SK-N-SH (cell line): ENCODE results near the gene RAB39A. TPM values are rescaled to one million over a fixed set of nuclear protein-coding genes. Genes with fewer than 3 reads are reported as not detected.

Experiments used
- CTCF ChIA-PET: fragments of 300-600, 350-600 bp; formaldehyde crosslinking; extraction: SDS; loops from one replicate; lab custom pipeline; 2021; lab: Yijun Ruan, JAX
- POLR2A ChIA-PET: fragments of 350-600 bp; sonication (Branson Sonifier 250); formaldehyde crosslinking; extraction: SDS; loops from one replicate; lab custom pipeline; 2020; ENCODE audit warnings: antibody characterized with exemption, inconsistent platforms; lab: Yijun Ruan, JAX
- DNase-seq: peaks from one replicate; pipeline ENCODE4 v3.0.0; 2012
- H2AFZ ChIP-seq: fragments of 200-600 bp; sonication (generic); 2 replicates; pipeline ENCODE4 v1.8.1; 2016; ENCODE audit warnings: antibody characterized with exemption, mild to moderate bottlenecking, low read depth
- H3F3A ChIP-seq: fragments of 200-600 bp; sonication (generic); replicated peaks from 2 replicates; pipeline ENCODE3; 2016; ENCODE audit warnings: antibody characterized with exemption, mild to moderate bottlenecking; ENCODE audit not compliant: insufficient read depth
- H3K27ac ChIP-seq, 2 experiments: fragments of 200-500 bp in 1 of 2; fragments of 200-600 bp in 1 of 2; sonication (Bioruptor generic) in 1 of 2; sonication (generic), shearing (Covaris generic) in 1 of 2; 2 replicates each; pipeline versions ENCODE4 v1.5.1 to v1.6.1; 2014 to 2016; ENCODE audit warnings: low read depth in 2 of 2, inconsistent platforms in 1 of 2, low read length in 1 of 2, mild to moderate bottlenecking in 1 of 2, mixed read lengths in 1 of 2
- H3K27me3 ChIP-seq: fragments of 200-600 bp; sonication (generic), shearing (Covaris generic); 2 replicates; pipeline ENCODE4 v1.6.1; 2016; ENCODE audit warnings: mixed run types; ENCODE audit not compliant: insufficient read depth
- H3K36me3 ChIP-seq, 2 experiments: fragments of 200-500 bp in 1 of 2; fragments of 200-600 bp in 1 of 2; sonication (Bioruptor generic) in 1 of 2; sonication (generic) in 1 of 2; replicated peaks in 1 of 2; 2 replicates each; pipeline versions ENCODE3 to v1.5.1; 2014 to 2016; ENCODE audit warnings: low read length in 1 of 2, mild to moderate bottlenecking in 1 of 2; ENCODE audit not compliant: insufficient read depth in 2 of 2, control insufficient read depth in 1 of 2
- H3K4me1 ChIP-seq, 2 experiments: fragments of 200-500 bp in 1 of 2; fragments of 200-600 bp in 1 of 2; sonication (Bioruptor generic) in 1 of 2; sonication (generic), shearing (Covaris generic) in 1 of 2; 2 replicates each; pipeline versions ENCODE4 v1.5.1 to v1.6.1; 2014 to 2016; ENCODE audit warnings: low read depth in 1 of 2, low read length in 1 of 2, mixed run types in 1 of 2; ENCODE audit not compliant: insufficient read depth in 2 of 2, control insufficient read depth in 1 of 2
- H3K4me2 ChIP-seq: fragments of 200-600 bp; sonication (generic), shearing (Covaris generic); 2 replicates; pipeline ENCODE4 v1.6.1; 2017; ENCODE audit warnings: mixed run types
- H3K4me3 ChIP-seq, 2 experiments: fragments of 200-500 bp in 1 of 2; fragments of 200-600 bp in 1 of 2; sonication (Bioruptor generic) in 1 of 2; sonication (generic), shearing (Covaris generic) in 1 of 2; 2 replicates each; pipeline versions ENCODE4 v1.5.1 to v1.8.1; 2014 to 2016; ENCODE audit warnings: low read depth in 2 of 2, inconsistent platforms in 1 of 2, low read length in 1 of 2, mild to moderate bottlenecking in 1 of 2, mixed read lengths in 1 of 2, moderate library complexity in 1 of 2
- H3K79me2 ChIP-seq: fragments of 200-600 bp; sonication (generic); 2 replicates; pipeline ENCODE4 v1.8.1; 2017; ENCODE audit warnings: mild to moderate bottlenecking; ENCODE audit not compliant: insufficient read depth
- H3K9ac ChIP-seq: fragments of 200-600 bp; sonication (generic); 2 replicates; pipeline ENCODE4 v1.6.1; 2017; ENCODE audit warnings: mixed run types
- H3K9me2 ChIP-seq: fragments of 200-600 bp; sonication (generic); 2 replicates; pipeline ENCODE4 v1.6.1; 2017; ENCODE audit warnings: mixed run types
- H3K9me3 ChIP-seq: fragments of 200-600 bp; sonication (generic); 2 replicates; pipeline ENCODE4 v1.6.1; 2017; ENCODE audit warnings: mixed run types, mild to moderate bottlenecking, moderate library complexity
- H4K20me1 ChIP-seq: fragments of 200-600 bp; sonication (generic); 2 replicates; pipeline ENCODE4 v1.6.1; 2017; ENCODE audit warnings: mild to moderate bottlenecking, mixed run types; ENCODE audit not compliant: insufficient read depth
- ELF1 ChIP-seq: IDR thresholded peaks from 2 replicates; pipeline ENCODE4 v1.4.0; 2012
- EP300 ChIP-seq, 2 experiments: IDR thresholded peaks; 2 replicates each; pipeline versions ENCODE4 v1.4.0 to v1.6.1; 2012; ENCODE audit warnings: borderline replicate concordance in 1 of 2, low read depth in 1 of 2, low read length in 1 of 2
- FOSL2 ChIP-seq: IDR thresholded peaks from 2 replicates; pipeline ENCODE4 v1.4.0; 2012; ENCODE audit warnings: low read depth, mild to moderate bottlenecking, moderate library complexity, borderline replicate concordance
- FOXJ3 ChIP-seq: sonication (generic); formaldehyde crosslinking; IDR thresholded peaks from 2 replicates; pipeline ENCODE4 v1.5.1; 2020; ENCODE audit warnings: mild to moderate bottlenecking, missing genetic modification reagents
- MEF2A ChIP-seq: IDR thresholded peaks from 2 replicates; pipeline ENCODE4 v1.4.0; 2012; ENCODE audit warnings: low read depth, borderline replicate concordance
- NFIC ChIP-seq: IDR thresholded peaks from 2 replicates; pipeline ENCODE4 v1.4.0; 2012; ENCODE audit warnings: borderline replicate concordance
- REST ChIP-seq: IDR thresholded peaks from 2 replicates; pipeline ENCODE4 v1.6.1; 2012; ENCODE audit warnings: mild to moderate bottlenecking, low read depth, low read length, moderate library complexity
- RFX5 ChIP-seq: IDR thresholded peaks from 2 replicates; pipeline ENCODE4 v1.6.1; 2012; ENCODE audit warnings: mild to moderate bottlenecking, improper control_type of control experiment, low read length
- RXRA ChIP-seq: IDR thresholded peaks from 2 replicates; pipeline ENCODE4 v1.4.0; 2012; ENCODE audit warnings: low read depth, mild to moderate bottlenecking, borderline replicate concordance
- SIN3A ChIP-seq: IDR thresholded peaks from 2 replicates; pipeline ENCODE4 v1.6.1; 2012; ENCODE audit warnings: low read depth, mild to moderate bottlenecking, low read length, moderate library complexity, borderline replicate concordance
- YY1 ChIP-seq: IDR thresholded peaks from 2 replicates; pipeline ENCODE4 v1.4.0; 2012; ENCODE audit warnings: low read depth, mild to moderate bottlenecking
- WGBS: methylation state at CpG from one replicate; pipeline ENCODE4 v1.1.6; 2017; ENCODE audit warnings: low lambda C conversion rate; 5-methylcytosine and 5-hydroxymethylcytosine counted together
- polyA plus RNA-seq, 3 experiments: library from polyadenylated mRNA; depleted of rRNA; stranded (reverse); fragments of >200 nt; gene quantifications; 2 replicates each; pipeline ENCODE4 v1.2.3, GENCODE V29; 2012
- TF ChIP-seq, protein P1 (sequence below): fragments of 150-350 bp; IDR thresholded peaks from 2 replicates; pipeline ENCODE4 v1.6.1; 2017; ENCODE audit warnings: antibody characterized with exemption, low read length, low read depth, borderline replicate concordance
- TF ChIP-seq, protein P2 (sequence below): IDR thresholded peaks from 2 replicates; pipeline ENCODE4 v1.4.0; 2012; ENCODE audit warnings: low read depth, borderline replicate concordance

The RAB39A gene
- polyA plus RNA-seq, 1 of the 3 experiments (the other 2 are of a cell fraction) = 0.18 TPM

- Histone ChIP-seq H3K79me2 (no peaks in the 10 kb centered on the region), H3K4me2 (no peak overlapping the region)
- CTCF ChIA-PET = interaction anchor here (0.6 kb wide), 1 partner anchor 11 kb away, joined by 3 read pairs; no protein-coding TSS in a partner anchor
Measured at GRCh38 chr11:108003623-108004022, 75.4 kb downstream of the RAB39A start.

DNA sequence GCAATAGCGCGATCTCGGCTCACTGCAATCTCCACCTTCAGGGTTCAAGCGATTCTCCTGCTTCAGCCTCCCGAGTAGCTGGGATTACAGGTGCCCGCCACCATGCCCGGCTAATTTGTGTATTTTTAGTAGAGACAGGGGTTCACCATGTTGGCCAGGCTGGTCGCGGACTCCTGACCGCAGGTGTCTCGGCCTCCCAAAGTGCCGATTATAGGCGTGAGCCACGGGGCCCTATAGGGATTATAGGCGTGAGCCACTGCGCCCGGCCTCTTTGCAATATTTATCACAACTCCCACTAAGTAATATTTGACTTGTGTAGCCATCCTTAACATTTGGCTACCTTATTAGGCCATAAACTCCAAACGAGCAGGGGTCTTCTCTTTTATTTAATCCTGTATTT is 79.6 kb downstream of the RAB39A start:
- Histone ChIP-seq H2AFZ (no peak overlapping the region), H4K20me1 (peaks cover 24% of the 10 kb centered on the region; the same call in 1 of the 2 replicates), H3K27ac (no peak overlapping the region), H3F3A (no peaks in the 10 kb centered on the region), H3K4me1 (peaks cover 8 to 11% of the 10 kb centered on the region in 2 experiments; a peak in 3 of 4 replicates), H3K9ac (no peak overlapping the region), H3K79me2 (peaks cover 41% of the 10 kb centered on the region), H3K27me3 (no peaks in the 10 kb centered on the region), H3K9me2 (no peaks in the 10 kb centered on the region), H3K9me3 (no peaks in the 10 kb centered on the region), H3K36me3 (peaks cover 0 to 5% of the 10 kb centered on the region in 2 experiments), H3K4me3 (no peak overlapping the region), H3K4me2 (no peak overlapping the region)
- DNase-seq = no peak
- 92% methylated on average over 18 of the region's 18 CpGs for WGBS
- POLR2A ChIA-PET = interaction anchor here (1.1 to 1.7 kb wide), 2 partner anchors 50 to 75 kb away, joined by 3 to 12 read pairs; no protein-coding TSS in a partner anchor
- CTCF ChIA-PET = interaction anchor here (0.5 to 1.8 kb wide), 7 partner anchors 10 to 129 kb away, joined by 3 to 8 read pairs (median 3); no protein-coding TSS in a partner anchor
- TF ChIP-seq, protein P1, sequence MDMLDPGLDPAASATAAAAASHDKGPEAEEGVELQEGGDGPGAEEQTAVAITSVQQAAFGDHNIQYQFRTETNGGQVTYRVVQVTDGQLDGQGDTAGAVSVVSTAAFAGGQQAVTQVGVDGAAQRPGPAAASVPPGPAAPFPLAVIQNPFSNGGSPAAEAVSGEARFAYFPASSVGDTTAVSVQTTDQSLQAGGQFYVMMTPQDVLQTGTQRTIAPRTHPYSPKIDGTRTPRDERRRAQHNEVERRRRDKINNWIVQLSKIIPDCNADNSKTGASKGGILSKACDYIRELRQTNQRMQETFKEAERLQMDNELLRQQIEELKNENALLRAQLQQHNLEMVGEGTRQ = no peak
- TF ChIP-seq EP300 (IDR thresholded peaks at IDR 0.05; ENCODE audit: borderline replicate concordance in 1 of 2, low read depth in 1 of 2, low read length in 1 of 2) = no peak
- TF ChIP-seq RXRA = no peak
- no peak for TF ChIP-seq SIN3A
- TF ChIP-seq FOSL2 = no peak
- TF ChIP-seq, protein P2, sequence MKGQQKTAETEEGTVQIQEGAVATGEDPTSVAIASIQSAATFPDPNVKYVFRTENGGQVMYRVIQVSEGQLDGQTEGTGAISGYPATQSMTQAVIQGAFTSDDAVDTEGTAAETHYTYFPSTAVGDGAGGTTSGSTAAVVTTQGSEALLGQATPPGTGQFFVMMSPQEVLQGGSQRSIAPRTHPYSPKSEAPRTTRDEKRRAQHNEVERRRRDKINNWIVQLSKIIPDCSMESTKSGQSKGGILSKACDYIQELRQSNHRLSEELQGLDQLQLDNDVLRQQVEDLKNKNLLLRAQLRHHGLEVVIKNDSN = no peak
- no peak for TF ChIP-seq RFX5
- TF ChIP-seq YY1 = no peak
- no peak for TF ChIP-seq NFIC
- no peak for TF ChIP-seq REST
- no peak for TF ChIP-seq ELF1

More at GRCh38 chr11:108003623-108004022, 75.4 kb downstream of the RAB39A start:
- H3K4me3 ChIP-seq = no peak overlapping the region
- WGBS = 96% methylated on average over 5 of the region's 5 CpGs
- H2AFZ ChIP-seq = no peak overlapping the region
- H3K27me3 ChIP-seq = no peaks in the 10 kb centered on the region
- peaks cover 0 to 2% of the 10 kb centered on the region in 2 experiments; a peak in 1 of 4 replicates for H3K4me1 ChIP-seq
- H3K9me2 ChIP-seq = no peaks in the 10 kb centered on the region
- H3F3A ChIP-seq = no peaks in the 10 kb centered on the region
- no peaks in the 10 kb centered on the region for H3K36me3 ChIP-seq
- POLR2A ChIA-PET = no interaction called here
- no peaks in the 10 kb centered on the region for H3K9me3 ChIP-seq
- TF ChIP-seq ELF1 = no peak
- no peak for TF ChIP-seq RFX5
- no peak for TF ChIP-seq FOXJ3 (CRISPR knock-in tag)
- no peak for TF ChIP-seq YY1
- TF ChIP-seq MEF2A = no peak
- peak; percentile 83 for TF ChIP-seq REST
- DNase-seq = no peak
- no peak overlapping the region for H3K9ac ChIP-seq
- H3K27ac ChIP-seq = no peak overlapping the region
- no peaks in the 10 kb centered on the region for H4K20me1 ChIP-seq
